ENCODE measurements around the gene BRK1. TPM values are rescaled to one million over a fixed set of nuclear protein-coding genes. Genes with fewer than 3 reads are reported as not detected.

The BRK1 gene
- total and polyA plus RNA-seq, 9 of the 15 experiments (the other 6 are each of a cell fraction or from before 2014, with no cell fraction given): 105 to 634 (median 250) TPM

DNA sequence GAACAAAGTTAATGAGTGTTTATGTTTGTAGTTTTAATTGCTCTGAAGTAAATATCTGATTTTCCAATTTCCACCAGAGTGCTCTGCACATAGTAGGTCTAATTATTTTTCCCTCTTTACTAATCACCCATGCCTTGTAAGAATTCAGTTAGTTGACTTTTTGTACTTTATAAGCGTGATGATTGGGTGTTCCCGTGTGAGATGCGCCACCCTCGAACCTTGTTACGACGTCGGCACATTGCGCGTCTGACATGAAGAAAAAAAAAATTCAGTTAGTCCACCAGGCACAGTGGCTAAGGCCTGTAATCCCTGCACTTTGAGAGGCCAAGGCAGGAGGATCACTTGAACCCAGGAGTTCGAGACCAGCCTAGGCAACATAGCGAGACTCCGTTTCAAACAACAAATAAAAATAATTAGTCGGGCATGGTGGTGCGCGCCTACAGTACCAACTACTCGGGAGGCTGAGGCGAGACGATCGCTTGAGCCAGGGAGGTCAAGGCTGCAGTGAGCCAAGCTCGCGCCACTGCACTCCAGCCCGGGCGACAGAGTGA, 25.6 kb downstream of the BRK1 start (continued):
- TF ChIP-seq, protein P1, sequence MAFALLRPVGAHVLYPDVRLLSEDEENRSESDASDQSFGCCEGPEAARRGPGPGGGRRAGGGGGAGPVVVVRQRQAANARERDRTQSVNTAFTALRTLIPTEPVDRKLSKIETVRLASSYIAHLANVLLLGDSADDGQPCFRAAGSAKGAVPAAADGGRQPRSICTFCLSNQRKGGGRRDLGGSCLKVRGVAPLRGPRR (CRISPR knock-in tag; IDR thresholded peaks at IDR 0.05): peak; percentile 52; the same call in 1 of the 2 replicates
- TF ChIP-seq HDGF (IDR thresholded peaks at IDR 0.05) (peak; percentile 75; the same call in 1 of the 2 replicates), TRIM24 (IDR thresholded peaks at IDR 0.05) (peak in 1 of 2 experiments; percentile 24; a peak in 1 of 4 replicates), SMARCA5 (IDR thresholded peaks at IDR 0.05) (peak; percentile 57), ZNF717 (CRISPR knock-in tag; IDR thresholded peaks at IDR 0.05) (no peak), CC2D1A (IDR thresholded peaks at IDR 0.05) (peak; percentile 46; the same call in 1 of the 2 replicates), IFI16 (CRISPR knock-in tag; IDR thresholded peaks at IDR 0.05) (peak; percentile 24; the same call in 1 of the 2 replicates), TBL1XR1 (IDR thresholded peaks at IDR 0.05; ENCODE audit: low read length in 2 of 2) (no peak), LEF1 (IDR thresholded peaks at IDR 0.05) (no peak), BRD4 (IDR thresholded peaks at IDR 0.05) (peak; percentile 63; the same call in 1 of the 2 replicates), KDM1A (IDR thresholded peaks at IDR 0.05) (peak; percentile 25 to 42; a peak in 2 of 4 replicates), ZNF253 (CRISPR knock-in tag; conservative IDR thresholded peaks at IDR 0.05) (no peak), ARNT (IDR thresholded peaks at IDR 0.05) (peak; percentile 47 to 54; a peak in 2 of 4 replicates)
- TF ChIP-seq, protein P2, sequence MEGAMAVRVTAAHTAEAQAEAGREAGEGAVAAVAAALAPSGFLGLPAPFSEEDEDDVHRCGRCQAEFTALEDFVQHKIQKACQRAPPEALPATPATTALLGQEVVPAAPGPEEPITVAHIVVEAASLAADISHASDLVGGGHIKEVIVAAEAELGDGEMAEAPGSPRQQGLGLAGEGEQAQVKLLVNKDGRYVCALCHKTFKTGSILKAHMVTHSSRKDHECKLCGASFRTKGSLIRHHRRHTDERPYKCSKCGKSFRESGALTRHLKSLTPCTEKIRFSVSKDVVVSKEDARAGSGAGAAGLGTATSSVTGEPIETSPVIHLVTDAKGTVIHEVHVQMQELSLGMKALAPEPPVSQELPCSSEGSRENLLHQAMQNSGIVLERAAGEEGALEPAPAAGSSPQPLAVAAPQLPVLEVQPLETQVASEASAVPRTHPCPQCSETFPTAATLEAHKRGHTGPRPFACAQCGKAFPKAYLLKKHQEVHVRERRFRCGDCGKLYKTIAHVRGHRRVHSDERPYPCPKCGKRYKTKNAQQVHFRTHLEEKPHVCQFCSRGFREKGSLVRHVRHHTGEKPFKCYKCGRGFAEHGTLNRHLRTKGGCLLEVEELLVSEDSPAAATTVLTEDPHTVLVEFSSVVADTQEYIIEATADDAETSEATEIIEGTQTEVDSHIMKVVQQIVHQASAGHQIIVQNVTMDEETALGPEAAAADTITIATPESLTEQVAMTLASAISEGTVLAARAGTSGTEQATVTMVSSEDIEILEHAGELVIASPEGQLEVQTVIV (CRISPR knock-in tag; IDR thresholded peaks at IDR 0.05; ENCODE audit: borderline replicate concordance): no peak
- TF ChIP-seq, protein P3, sequence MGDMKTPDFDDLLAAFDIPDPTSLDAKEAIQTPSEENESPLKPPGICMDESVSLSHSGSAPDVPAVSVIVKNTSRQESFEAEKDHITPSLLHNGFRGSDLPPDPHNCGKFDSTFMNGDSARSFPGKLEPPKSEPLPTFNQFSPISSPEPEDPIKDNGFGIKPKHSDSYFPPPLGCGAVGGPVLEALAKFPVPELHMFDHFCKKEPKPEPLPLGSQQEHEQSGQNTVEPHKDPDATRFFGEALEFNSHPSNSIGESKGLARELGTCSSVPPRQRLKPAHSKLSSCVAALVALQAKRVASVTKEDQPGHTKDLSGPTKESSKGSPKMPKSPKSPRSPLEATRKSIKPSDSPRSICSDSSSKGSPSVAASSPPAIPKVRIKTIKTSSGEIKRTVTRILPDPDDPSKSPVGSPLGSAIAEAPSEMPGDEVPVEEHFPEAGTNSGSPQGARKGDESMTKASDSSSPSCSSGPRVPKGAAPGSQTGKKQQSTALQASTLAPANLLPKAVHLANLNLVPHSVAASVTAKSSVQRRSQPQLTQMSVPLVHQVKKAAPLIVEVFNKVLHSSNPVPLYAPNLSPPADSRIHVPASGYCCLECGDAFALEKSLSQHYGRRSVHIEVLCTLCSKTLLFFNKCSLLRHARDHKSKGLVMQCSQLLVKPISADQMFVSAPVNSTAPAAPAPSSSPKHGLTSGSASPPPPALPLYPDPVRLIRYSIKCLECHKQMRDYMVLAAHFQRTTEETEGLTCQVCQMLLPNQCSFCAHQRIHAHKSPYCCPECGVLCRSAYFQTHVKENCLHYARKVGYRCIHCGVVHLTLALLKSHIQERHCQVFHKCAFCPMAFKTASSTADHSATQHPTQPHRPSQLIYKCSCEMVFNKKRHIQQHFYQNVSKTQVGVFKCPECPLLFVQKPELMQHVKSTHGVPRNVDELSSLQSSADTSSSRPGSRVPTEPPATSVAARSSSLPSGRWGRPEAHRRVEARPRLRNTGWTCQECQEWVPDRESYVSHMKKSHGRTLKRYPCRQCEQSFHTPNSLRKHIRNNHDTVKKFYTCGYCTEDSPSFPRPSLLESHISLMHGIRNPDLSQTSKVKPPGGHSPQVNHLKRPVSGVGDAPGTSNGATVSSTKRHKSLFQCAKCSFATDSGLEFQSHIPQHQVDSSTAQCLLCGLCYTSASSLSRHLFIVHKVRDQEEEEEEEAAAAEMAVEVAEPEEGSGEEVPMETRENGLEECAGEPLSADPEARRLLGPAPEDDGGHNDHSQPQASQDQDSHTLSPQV (IDR thresholded peaks at IDR 0.05): peak; percentile 20; the same call in 1 of the 2 replicates

Measured in K562 (cell line).